Measurements from ENCODE around the gene RAB24. TPM values are rescaled to one million over a fixed set of nuclear protein-coding genes. Genes with fewer than 3 reads are reported as not detected.
"Not testable (repeated sequence)": the region's sequence is repeated elsewhere in the genome, so short reads cannot be mapped to it uniquely, and the experiment has no call there.

The RAB24 gene
- total and polyA plus RNA-seq, 2 donors from 2014 or later, result 25.0 to 77.6 TPM

GRCh38 chr5:177343777-177344176 lies 40.3 kb upstream of the RAB24 start:
- no peak for TF ChIP-seq CTCF (IDR thresholded peaks at IDR 0.05; ENCODE audit: borderline replicate concordance, extremely low read depth, insufficient read depth)
- no peak overlapping the region for H3K27ac ChIP-seq (ENCODE audit: low read depth in 2 of 2, low read length in 2 of 2)
- FAIRE-seq, result no peak
- H3K36me3 ChIP-seq (ENCODE audit: control insufficient read depth in 2 of 3, insufficient read depth in 3 of 3, low read length in 3 of 3), result peaks cover 2 to 13% (median 7%) of the 10 kb centered on the region in 3 donors
- H3K4me3 ChIP-seq (ENCODE audit: low read length in 3 of 3), result no peak overlapping the region
- no peaks in the 10 kb centered on the region for H3K4me1 ChIP-seq (ENCODE audit: control insufficient read depth in 2 of 3, insufficient read depth in 2 of 3, low read depth in 1 of 3, low read length in 3 of 3)
- no peak overlapping the region for H3K9ac ChIP-seq (ENCODE audit: low read length in 3 of 3)
- H3K27me3 ChIP-seq (ENCODE audit: control insufficient read depth, insufficient read depth, low read length), result no peaks in the 10 kb centered on the region
- DNase-seq, result peak in 1 of 5 donors; percentile 8
- intact Hi-C loops (cut with DNase I), result no loop called here
- H3K9me3 ChIP-seq (ENCODE audit: control insufficient read depth in 2 of 3, insufficient read depth in 1 of 3, low read length in 3 of 3), result no peaks in the 10 kb centered on the region

- H3K27me3 ChIP-seq (ENCODE audit: control insufficient read depth, insufficient read depth, low read length); intact Hi-C loops (cut with DNase I); H3K9ac ChIP-seq (ENCODE audit: low read length in 3 of 3); H3K4me3 ChIP-seq (ENCODE audit: low read length in 3 of 3); H3K9me3 ChIP-seq (ENCODE audit: control insufficient read depth in 2 of 3, insufficient read depth in 1 of 3, low read length in 3 of 3); FAIRE-seq; H3K27ac ChIP-seq (ENCODE audit: low read depth in 2 of 2, low read length in 2 of 2); H3K4me1 ChIP-seq (ENCODE audit: control insufficient read depth in 2 of 3, insufficient read depth in 2 of 3, low read depth in 1 of 3, low read length in 3 of 3): not testable (repeated sequence)
- DNase-seq, result peak in 1 of 5 donors; percentile 19
- peaks cover 2 to 15% (median 7%) of the 10 kb centered on the region in 3 donors for H3K36me3 ChIP-seq (ENCODE audit: control insufficient read depth in 2 of 3, insufficient read depth in 3 of 3, low read length in 3 of 3)
Observed at GRCh38 chr5:177343000-177343399, 39.5 kb upstream of the RAB24 start.

GRCh38 chr5:177339107-177339638 lies 35.7 kb upstream of the RAB24 start:
- Histone ChIP-seq H3K4me1 (ENCODE audit: control insufficient read depth in 2 of 3, insufficient read depth in 2 of 3, low read depth in 1 of 3, low read length in 3 of 3) (peaks cover 0 to 3% (median 0%) of the 10 kb centered on the region in 3 donors), H3K27me3 (ENCODE audit: control insufficient read depth, insufficient read depth, low read length) (no peaks in the 10 kb centered on the region), H3K4me3 (ENCODE audit: low read length in 3 of 3) (no peak overlapping the region), H3K36me3 (ENCODE audit: control insufficient read depth in 2 of 3, insufficient read depth in 3 of 3, low read length in 3 of 3) (peaks cover 2 to 43% (median 26%) of the 10 kb centered on the region in 3 donors), H3K27ac (ENCODE audit: low read depth in 2 of 2, low read length in 2 of 2) (no peak overlapping the region), H3K9ac (ENCODE audit: low read length in 3 of 3) (no peak overlapping the region), H3K9me3 (ENCODE audit: control insufficient read depth in 2 of 3, insufficient read depth in 1 of 3, low read length in 3 of 3) (no peaks in the 10 kb centered on the region)
- no peak for FAIRE-seq
- no peak for TF ChIP-seq CTCF (IDR thresholded peaks at IDR 0.05; ENCODE audit: borderline replicate concordance, extremely low read depth, insufficient read depth)
- intact Hi-C loops (cut with DNase I), result no loop called here
- peak in 1 of 5 donors; percentile 55 for DNase-seq

- no peak overlapping the region for H3K27ac ChIP-seq (ENCODE audit: low read depth in 2 of 2, low read length in 2 of 2)
- H3K4me3 ChIP-seq (ENCODE audit: low read length in 3 of 3), result no peak overlapping the region
- peaks cover 2 to 50% (median 32%) of the 10 kb centered on the region in 3 donors for H3K36me3 ChIP-seq (ENCODE audit: control insufficient read depth in 2 of 3, insufficient read depth in 3 of 3, low read length in 3 of 3)
- H3K4me1 ChIP-seq (ENCODE audit: control insufficient read depth in 2 of 3, insufficient read depth in 2 of 3, low read depth in 1 of 3, low read length in 3 of 3), result peaks cover 0 to 3% (median 0%) of the 10 kb centered on the region in 3 donors
- DNase-seq, result peak in 1 of 5 donors; percentile 59
- no peaks in the 10 kb centered on the region for H3K27me3 ChIP-seq (ENCODE audit: control insufficient read depth, insufficient read depth, low read length)
- H3K9ac ChIP-seq (ENCODE audit: low read length in 3 of 3), result no peak overlapping the region
- no peak for FAIRE-seq
- intact Hi-C loops (cut with DNase I), result no loop called here
- no peak for TF ChIP-seq CTCF (IDR thresholded peaks at IDR 0.05; ENCODE audit: borderline replicate concordance, extremely low read depth, insufficient read depth)
- no peaks in the 10 kb centered on the region for H3K9me3 ChIP-seq (ENCODE audit: control insufficient read depth in 2 of 3, insufficient read depth in 1 of 3, low read length in 3 of 3)
Observed at GRCh38 chr5:177338251-177339106, 35.0 kb upstream of the RAB24 start.

Data from kidney (tissue), 14 donors.